Stimulated activated CD4-positive, alpha-beta T cell treated with anti-CD3 and anti-CD28 coated beads, Interleukin-12 subunit alpha, Interleukin-12 subunit beta, amount 100 ng/mL, for 48 hours (primary cell): ENCODE data around the gene UGP2.
"Not testable (repeated sequence)": the region's sequence is repeated elsewhere in the genome, so short reads cannot be mapped to it uniquely, and the experiment has no call there.

Source experiments
- DNase-seq, 3 donors: peaks; one replicate each; pipeline ENCODE4 v3.0.0-alpha.2; 2020; ENCODE audit warnings: low read depth in 2 of 3, low spot score in 1 of 3

The UGP2 gene

DNA sequence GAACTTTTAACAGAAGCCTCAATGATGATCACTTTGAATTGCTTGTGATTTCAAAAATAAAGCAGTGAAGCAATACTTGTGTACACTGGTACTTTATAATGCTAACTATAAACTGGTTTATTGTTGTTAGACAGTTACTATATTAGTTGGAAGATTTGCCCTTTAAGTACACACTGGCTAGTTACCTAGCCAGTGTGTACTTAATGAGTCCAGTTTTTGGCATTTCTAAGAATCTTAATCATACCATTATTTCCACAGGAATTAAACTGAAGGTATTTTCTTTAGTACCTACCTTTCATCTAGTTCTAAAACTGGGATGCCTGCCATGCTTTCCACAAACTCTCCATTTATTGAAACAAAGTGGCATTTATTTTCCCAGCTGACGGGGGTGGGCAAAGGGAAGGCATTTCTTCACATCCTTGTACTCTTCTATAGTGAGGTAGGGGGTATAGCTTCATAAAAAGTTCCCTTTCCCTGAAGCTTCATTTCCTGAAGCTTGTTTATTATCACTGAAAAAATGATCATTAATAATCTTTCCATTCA is 49.9 kb downstream of the UGP2 start:
- DNase-seq = no peak

DNA sequence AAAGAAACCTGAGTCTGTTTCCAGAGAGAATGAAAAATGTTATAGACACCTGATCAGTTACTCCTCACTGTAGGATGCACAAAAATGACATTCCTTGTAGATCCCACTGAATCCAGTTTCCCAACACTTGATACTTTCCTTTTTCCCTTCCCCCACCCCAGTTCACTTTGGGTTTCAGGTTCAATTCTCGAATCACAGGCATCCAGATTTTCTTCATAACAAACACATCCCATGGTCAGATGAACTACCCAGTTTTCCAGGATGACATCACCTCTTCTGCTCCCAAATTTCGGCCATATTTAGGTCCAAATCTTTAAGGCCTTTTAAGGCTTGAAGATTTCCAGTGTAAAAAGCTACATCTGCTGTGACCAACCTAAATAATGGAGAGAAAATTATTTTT is 51.5 kb downstream of the UGP2 start:
- no peak for DNase-seq

DNA sequence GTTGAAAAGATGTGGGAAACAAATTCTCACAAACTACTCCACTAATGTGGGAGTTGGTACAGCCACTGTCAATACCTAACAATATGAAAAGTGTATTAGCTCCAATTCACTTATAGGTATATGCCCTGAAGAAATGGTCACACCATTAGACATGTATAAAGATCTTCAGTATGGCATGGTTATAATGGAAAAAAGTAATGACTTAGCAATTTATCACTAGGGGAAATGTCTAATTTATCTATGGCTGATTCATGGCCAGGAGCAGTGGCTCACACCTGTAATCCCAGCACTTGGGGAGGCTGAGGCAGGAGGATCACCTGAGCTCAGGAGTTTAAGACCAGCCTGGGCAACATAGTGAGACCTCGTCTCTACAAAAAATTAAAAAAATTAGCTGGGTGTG is 52.5 kb downstream of the UGP2 start:
- DNase-seq = no peak

DNA sequence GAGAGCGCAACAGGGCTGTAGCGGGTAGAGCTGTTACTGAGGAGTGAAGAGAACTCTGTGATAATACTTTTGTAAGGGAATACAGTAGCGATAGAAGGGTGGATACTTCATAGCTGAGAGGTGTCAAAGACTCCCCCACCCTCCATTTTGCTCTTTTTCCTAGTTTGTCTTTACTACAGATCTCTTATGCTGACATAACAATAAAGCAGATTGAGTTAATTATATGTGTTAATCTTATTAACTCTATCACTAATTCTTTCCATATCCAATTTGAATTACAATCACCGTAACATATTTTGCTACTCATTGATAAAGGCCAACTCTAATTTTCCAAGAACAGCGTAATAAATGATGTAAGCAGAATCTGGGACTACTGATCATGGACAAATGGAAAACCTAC is 57.1 kb downstream of the UGP2 start:
- DNase-seq = no peak

DNA sequence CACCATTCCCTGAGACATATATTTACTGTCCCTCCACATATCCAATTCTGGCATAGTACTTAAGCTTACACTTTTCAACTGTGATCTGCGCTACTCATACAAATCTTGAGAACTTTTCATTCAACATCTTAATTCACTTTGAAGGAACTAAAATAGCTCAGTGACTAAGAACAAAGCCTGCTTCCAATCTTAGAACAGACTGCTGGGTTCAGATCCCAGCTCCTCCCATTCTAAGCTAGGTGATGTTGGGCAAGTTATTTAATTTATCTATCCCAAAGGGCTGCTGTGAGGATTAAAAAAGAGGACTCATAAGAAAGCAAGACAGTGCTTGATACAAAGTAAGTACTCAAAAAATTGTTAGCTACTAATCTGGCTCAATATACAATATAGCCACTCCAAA is 57.9 kb downstream of the UGP2 start:
- DNase-seq = no peak

DNA sequence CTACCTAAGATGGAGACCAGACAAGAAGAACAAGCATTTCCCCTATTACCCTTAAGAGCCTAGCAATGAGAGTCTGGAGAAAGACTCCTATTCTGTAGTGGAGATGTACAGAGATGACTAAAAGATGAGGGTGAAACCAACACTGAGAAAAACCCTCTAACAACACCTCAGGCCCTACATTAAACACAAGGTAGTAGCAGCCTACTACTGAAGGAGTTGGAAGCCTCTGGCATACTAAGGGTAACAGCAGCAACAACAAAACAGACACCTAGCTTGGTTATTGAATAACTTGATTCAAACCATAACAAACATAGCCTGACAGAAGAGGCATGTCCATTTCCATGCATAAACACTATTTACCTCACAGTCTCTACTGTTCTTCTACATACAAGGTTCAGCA is 60.5 kb downstream of the UGP2 start:
- DNase-seq = no peak

DNA sequence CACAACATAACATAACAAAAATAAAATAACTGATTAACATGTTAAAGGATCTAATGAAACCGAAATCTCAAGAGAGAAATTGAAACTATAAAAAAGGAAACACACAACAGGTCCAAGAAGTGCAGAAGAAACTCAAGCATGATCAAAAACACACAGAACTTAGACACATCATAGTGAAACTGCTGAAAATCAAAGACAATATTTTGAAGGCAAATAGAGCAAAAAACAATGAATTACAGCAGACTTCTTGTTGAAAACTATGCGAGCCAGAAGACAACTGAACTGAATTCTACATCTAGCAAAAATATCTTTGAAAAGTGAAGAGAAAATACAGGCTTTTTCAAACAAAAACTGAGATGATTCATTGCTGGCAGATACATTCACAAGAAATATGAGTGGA is 61.3 kb downstream of the UGP2 start:
- DNase-seq = no peak

DNA sequence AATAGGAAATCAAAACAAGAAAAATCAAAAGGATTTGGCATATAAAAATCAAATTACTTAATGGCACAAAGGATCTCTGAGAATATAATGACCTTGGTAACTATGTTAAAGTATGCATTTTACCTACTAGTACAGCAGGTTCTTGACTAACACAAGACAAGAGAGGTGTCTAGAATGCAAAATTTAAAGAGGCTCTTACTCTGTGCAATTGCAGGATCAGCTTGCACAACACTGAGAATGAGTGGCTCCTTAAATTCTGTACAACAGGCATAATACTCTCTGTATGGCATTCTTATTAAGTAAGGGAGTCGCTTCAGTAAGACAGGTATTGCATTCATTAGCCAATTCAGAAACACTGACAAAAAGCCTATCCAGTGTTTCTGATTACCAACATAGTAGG is 72.6 kb downstream of the UGP2 start:
- DNase-seq = no peak

DNA sequence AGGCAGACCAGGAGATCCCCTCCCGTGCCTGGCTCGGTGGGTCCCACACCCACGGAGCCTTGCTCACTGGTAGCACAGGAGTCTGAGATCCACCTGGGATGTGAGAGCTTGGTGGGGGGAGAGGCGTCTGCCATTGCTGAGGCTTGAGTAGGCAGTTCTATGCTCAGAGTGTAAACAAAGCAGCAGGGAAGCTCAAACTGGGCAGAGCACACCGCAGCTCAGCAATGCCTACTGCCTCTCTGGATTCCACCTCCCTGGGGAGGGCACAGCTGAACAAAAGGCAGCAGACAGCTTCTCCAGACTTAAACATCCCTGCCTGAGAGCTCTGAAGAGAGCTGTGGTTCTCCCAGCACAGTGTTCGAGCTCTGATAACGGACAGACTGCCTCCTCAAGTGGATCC is 85.1 kb downstream of the UGP2 start:
- DNase-seq = no peak

DNA sequence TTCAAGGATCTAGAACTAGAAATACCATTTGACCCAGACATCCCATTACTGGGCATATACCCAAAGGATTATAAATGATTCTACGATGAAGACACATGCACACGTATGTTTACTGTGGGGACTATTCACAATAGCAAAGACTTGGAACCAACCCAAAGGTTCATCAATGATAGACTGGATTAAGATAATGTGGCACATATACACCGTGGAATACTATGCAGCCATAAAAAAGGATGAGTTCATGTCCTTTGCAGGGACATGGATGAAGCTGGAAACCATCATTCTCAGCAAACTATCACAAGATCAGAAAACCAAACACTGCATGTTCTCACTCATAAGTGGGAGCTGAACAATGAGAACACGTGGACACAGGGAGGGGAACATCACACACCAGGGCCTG is 90.4 kb downstream of the UGP2 start:
- not testable (repeated sequence) for DNase-seq
